ENCODE data around the gene RHOBTB3. TPM values are rescaled to one million over a fixed set of nuclear protein-coding genes. Genes with fewer than 3 reads are reported as not detected.

Gene RHOBTB3
- total and polyA plus RNA-seq, 10 of the 15 experiments (the other 5 are each of a cell fraction or from before 2014, with no cell fraction given), result 3.6 to 42.8 (median 8.4) TPM

- Histone ChIP-seq H3K79me2 (ENCODE audit: control insufficient read depth, insufficient read depth, low read length) (no peaks in the 10 kb centered on the region), H3K27me3 (replicated peaks in 1 of 2; ENCODE audit: control insufficient read depth in 2 of 2, insufficient read depth in 2 of 2, low read length in 1 of 2) (no peaks in the 10 kb centered on the region), H3K27ac (ENCODE audit: control insufficient read depth, insufficient read depth) (no peak overlapping the region), H3K4me2 (ENCODE audit: control insufficient read depth, insufficient read depth) (no peak overlapping the region), H3K9me3 (replicated peaks; ENCODE audit: control insufficient read depth, insufficient read depth, low read length) (no peaks in the 10 kb centered on the region), H3K4me3 (no peak overlapping the region), H3K4me1 (ENCODE audit: control insufficient read depth, insufficient read depth, low read length) (no peaks in the 10 kb centered on the region), H2AFZ (ENCODE audit: control insufficient read depth, low read depth, low read length) (no peak overlapping the region), H3K9ac (ENCODE audit: control insufficient read depth, insufficient read depth, low read length) (no peak overlapping the region), H4K20me1 (ENCODE audit: control insufficient read depth, insufficient read depth) (no peaks in the 10 kb centered on the region), H3K36me3 (ENCODE audit: control insufficient read depth in 2 of 2, insufficient read depth in 2 of 2, low read length in 1 of 2) (no peaks in the 10 kb centered on the region)
- in situ Hi-C loops (cut with MboI) (no loop called here), intact Hi-C loops (cut with micrococcal nuclease; ENCODE audit: unreplicated experiment) (no loop called here)
- no peak for TF ChIP-seq YBX1 (IDR thresholded peaks at IDR 0.05)
- no peak for TF ChIP-seq IRF4 (IDR thresholded peaks at IDR 0.05; ENCODE audit: low read depth, low read length)
- TF ChIP-seq REST (IDR thresholded peaks at IDR 0.05; ENCODE audit: low read depth, low read length), result no peak
- no peak for TF ChIP-seq SREBF1 (IDR thresholded peaks at IDR 0.05; ENCODE audit: low read length)
- TF ChIP-seq CBFB (IDR thresholded peaks at IDR 0.05; ENCODE audit: low read depth), result no peak
- no peak for TF ChIP-seq WRNIP1 (IDR thresholded peaks at IDR 0.05; ENCODE audit: borderline replicate concordance, low read depth, low read length)
- no peak for TF ChIP-seq BCL3 (IDR thresholded peaks at IDR 0.05; ENCODE audit: borderline replicate concordance, insufficient read depth, low read depth, low read length, poor library complexity, severe bottlenecking)
- TF ChIP-seq ZBTB4 (CRISPR knock-in tag; IDR thresholded peaks at IDR 0.05), result no peak
- TF ChIP-seq BMI1 (IDR thresholded peaks at IDR 0.05; ENCODE audit: borderline replicate concordance), result no peak
- TF ChIP-seq CTCF (IDR thresholded peaks at IDR 0.05 in 2 of 3, conservative IDR thresholded peaks at IDR 0.05 in 1 of 3; ENCODE audit: control insufficient read depth in 2 of 3, extremely low read depth in 1 of 3, insufficient read depth in 1 of 3, low read depth in 3 of 3, low read length in 3 of 3), result no peak
- CTCF ChIA-PET, result interaction anchor here (1.0 kb wide), 1 partner anchor 10 kb away, joined by 4 read pairs; no protein-coding TSS in a partner anchor
- SMC1A ChIA-PET (ENCODE audit: uncharacterized antibody, unreplicated experiment), result interaction anchor here (1.1 to 1.3 kb wide), 2 partner anchors 31 to 34 kb away, joined by 3 to 5 read pairs; no protein-coding TSS in a partner anchor
- FAIRE-seq, result no peak
- no peak for DNase-seq (ENCODE audit: low read depth, low spot score)
- POLR2A ChIA-PET, result no interaction called here
- RAD21 ChIA-PET (ENCODE audit: unreplicated experiment), result interaction anchor here (1.4 kb wide), 1 partner anchor 17 kb away, joined by 3 read pairs; no protein-coding TSS in a partner anchor
- BruUV-seq (replicated peaks), result no TSS peak
- ATAC-seq, result no peak
Observed at GRCh38 chr5:95701074-95701473, 30.1 kb upstream of the RHOBTB3 start.
